ENCODE data around the gene EXOC3. TPM values are rescaled to one million over a fixed set of nuclear protein-coding genes. Genes with fewer than 3 reads are reported as not detected.

Gene EXOC3
- total and polyA plus RNA-seq, 2 of the 8 experiments (the other 6 are each of a cell fraction or from before 2014, with no cell fraction given): 14.4 to 30.0 TPM

DNA sequence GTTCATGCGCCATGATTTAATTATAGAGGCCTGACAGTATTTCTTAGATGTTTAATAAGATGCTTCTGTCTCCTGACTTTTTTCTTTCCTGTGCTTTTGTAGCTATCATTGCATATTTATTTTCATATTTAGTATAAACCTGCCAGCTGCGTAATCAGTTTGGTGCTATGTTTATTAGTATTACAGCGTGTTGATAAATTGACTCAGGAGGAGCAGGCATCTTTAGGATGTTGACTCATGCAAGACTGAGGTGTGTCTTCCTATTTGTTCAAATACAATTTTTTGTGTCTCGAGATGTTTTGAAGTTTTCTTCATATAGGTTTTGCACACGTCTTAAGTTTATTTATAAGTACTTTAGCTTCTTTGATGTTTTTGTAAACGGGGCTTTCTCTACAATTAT is 35.9 kb upstream of the EXOC3 start:
- POLR2A ChIA-PET (ENCODE audit: partially characterized antibody): interaction anchor here (0.7 kb wide), 1 partner anchor 13 kb away, joined by 3 read pairs; no protein-coding TSS in a partner anchor

More for the DNA sequence above, 35.9 kb upstream of the EXOC3 start:
- Histone ChIP-seq H2AFZ (ENCODE audit: low read length) (no peak overlapping the region), H3K36me3 (ENCODE audit: control insufficient read depth in 2 of 4, insufficient read depth in 4 of 4, low read length in 3 of 4) (no peaks in the 10 kb centered on the region), H3K4me3 (ENCODE audit: extremely low read depth in 1 of 4, insufficient read depth in 2 of 4, low read depth in 3 of 4, low read length in 4 of 4) (no peak overlapping the region), H2BK15ac (ENCODE audit: low read length) (no peak overlapping the region), H3K4ac (replicated peaks; ENCODE audit: insufficient read length, low read depth, low read length) (no peak overlapping the region), H2BK5ac (ENCODE audit: low read depth, low read length) (no peak overlapping the region), H3K56ac (replicated peaks; ENCODE audit: insufficient read length, low read depth, low read length) (no peak overlapping the region), H4K91ac (replicated peaks; ENCODE audit: insufficient read length, low read length) (no peak overlapping the region), H3K4me1 (replicated peaks in 1 of 4; ENCODE audit: control insufficient read depth in 3 of 4, insufficient read depth in 4 of 4, low read length in 3 of 4) (no peaks in the 10 kb centered on the region), H3K27me3 (replicated peaks in 1 of 4; ENCODE audit: control insufficient read depth in 3 of 4, extremely low read depth in 1 of 4, insufficient read depth in 3 of 4, low read length in 3 of 4) (peaks cover 0 to under 1% (median 0%) of the 10 kb centered on the region in 4 experiments; a peak in 1 of 7 replicates), H3K9ac (replicated peaks in 1 of 4; ENCODE audit: extremely low read depth in 1 of 4, low read depth in 3 of 4, low read length in 3 of 4) (no peak overlapping the region), H3K18ac (ENCODE audit: extremely low read depth, low read length) (no peak overlapping the region), H3K79me1 (ENCODE audit: low read depth, low read length) (no peaks in the 10 kb centered on the region), H3K79me2 (ENCODE audit: control insufficient read depth in 1 of 2, insufficient read depth in 2 of 2, low read length in 2 of 2) (no peaks in the 10 kb centered on the region), H2BK120ac (replicated peaks; ENCODE audit: low read depth, low read length) (no peak overlapping the region), H3K23ac (ENCODE audit: insufficient read length) (no peak overlapping the region), H2BK20ac (ENCODE audit: low read length) (no peak overlapping the region), H4K20me1 (replicated peaks in 1 of 2; ENCODE audit: control insufficient read depth in 1 of 2, insufficient read depth in 2 of 2, low read length in 2 of 2) (no peaks in the 10 kb centered on the region), H2AK5ac (ENCODE audit: low read depth, low read length) (no peak overlapping the region), H3K14ac (ENCODE audit: insufficient read length) (no peak overlapping the region), H3K27ac (ENCODE audit: low read depth, low read length) (no peak overlapping the region), H3K23me2 (ENCODE audit: low read depth, low read length) (no peaks in the 10 kb centered on the region), H4K5ac (ENCODE audit: insufficient read length, low read depth, low read length) (no peak overlapping the region), H4K8ac (ENCODE audit: extremely low read depth, insufficient read depth, low read length) (no peak overlapping the region), H2BK12ac (ENCODE audit: low read depth, low read length) (no peak overlapping the region), H3K9me3 (ENCODE audit: insufficient read depth in 2 of 2, low read depth in 1 of 2, low read length in 1 of 2) (no peaks in the 10 kb centered on the region), H3K4me2 (ENCODE audit: insufficient read depth in 1 of 2, low read depth in 2 of 2, low read length in 2 of 2) (no peak overlapping the region)
- no peak for TF ChIP-seq POLR2A (IDR thresholded peaks at IDR 0.05; ENCODE audit: control extremely low read depth in 1 of 2, low read depth in 2 of 2, low read length in 2 of 2)
- no peak for TF ChIP-seq SIRT6 (IDR thresholded peaks at IDR 0.05; ENCODE audit: low read length)
- no peak for TF ChIP-seq SAP30 (IDR thresholded peaks at IDR 0.05; ENCODE audit: insufficient read depth, insufficient replicate concordance, low read length)
- TF ChIP-seq TEAD4 (IDR thresholded peaks at IDR 0.05; ENCODE audit: low read depth, low read length): no peak
- TF ChIP-seq ATF3 (IDR thresholded peaks at IDR 0.05; ENCODE audit: insufficient read depth, low read depth, low read length): no peak
- TF ChIP-seq, protein P1, sequence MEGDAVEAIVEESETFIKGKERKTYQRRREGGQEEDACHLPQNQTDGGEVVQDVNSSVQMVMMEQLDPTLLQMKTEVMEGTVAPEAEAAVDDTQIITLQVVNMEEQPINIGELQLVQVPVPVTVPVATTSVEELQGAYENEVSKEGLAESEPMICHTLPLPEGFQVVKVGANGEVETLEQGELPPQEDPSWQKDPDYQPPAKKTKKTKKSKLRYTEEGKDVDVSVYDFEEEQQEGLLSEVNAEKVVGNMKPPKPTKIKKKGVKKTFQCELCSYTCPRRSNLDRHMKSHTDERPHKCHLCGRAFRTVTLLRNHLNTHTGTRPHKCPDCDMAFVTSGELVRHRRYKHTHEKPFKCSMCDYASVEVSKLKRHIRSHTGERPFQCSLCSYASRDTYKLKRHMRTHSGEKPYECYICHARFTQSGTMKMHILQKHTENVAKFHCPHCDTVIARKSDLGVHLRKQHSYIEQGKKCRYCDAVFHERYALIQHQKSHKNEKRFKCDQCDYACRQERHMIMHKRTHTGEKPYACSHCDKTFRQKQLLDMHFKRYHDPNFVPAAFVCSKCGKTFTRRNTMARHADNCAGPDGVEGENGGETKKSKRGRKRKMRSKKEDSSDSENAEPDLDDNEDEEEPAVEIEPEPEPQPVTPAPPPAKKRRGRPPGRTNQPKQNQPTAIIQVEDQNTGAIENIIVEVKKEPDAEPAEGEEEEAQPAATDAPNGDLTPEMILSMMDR (IDR thresholded peaks at IDR 0.05; ENCODE audit: control extremely low read depth in 1 of 3, insufficient read depth in 1 of 3, low read depth in 1 of 3, low read length in 3 of 3): no peak
- TF ChIP-seq JUND (IDR thresholded peaks at IDR 0.05; ENCODE audit: low read length): no peak
- no peak for TF ChIP-seq TCF12 (IDR thresholded peaks at IDR 0.05; ENCODE audit: low read depth, low read length)
- no peak for TF ChIP-seq RAD21 (IDR thresholded peaks at IDR 0.05 in 1 of 2, conservative IDR thresholded peaks at IDR 0.05 in 1 of 2; ENCODE audit: low read depth in 2 of 2, low read length in 2 of 2)
- no peak for TF ChIP-seq SIX5 (IDR thresholded peaks at IDR 0.05; ENCODE audit: low read depth, low read length)
- CTCF ChIA-PET (ENCODE audit: partially characterized antibody): interaction anchor here (1.1 to 1.3 kb wide), 2 partner anchors 30 to 72 kb away, joined by 3 to 4 read pairs; no protein-coding TSS in a partner anchor
- DNase-seq (ENCODE audit: low read depth in 1 of 2, low spot score in 2 of 2): no peak
- 94% methylated on average over 6 of the region's 6 CpGs; no CpG with 5 or more reads in 1 of the 2 experiments for WGBS, 2 experiments (ENCODE audit: extremely low coverage in 1 of 2, insufficient coverage in 1 of 2, insufficient read length in 1 of 2, insufficient replicate concordance in 2 of 2, low coverage in 1 of 2, low lambda C conversion rate in 2 of 2, missing lambda C conversion rate in 1 of 2)
- FAIRE-seq: no peak
